Cardiac fibroblast (primary cell): ENCODE data around the gene KATNB1.
"Not testable (repeated sequence)": the region's sequence is repeated elsewhere in the genome, so short reads cannot be mapped to it uniquely, and the experiment has no call there.

ENCODE experiments used
- DNase-seq, 2 donors: peaks; one replicate each; pipeline versions ENCODE4 v3.0.0 to v3.0.0-alpha.2; 2010; ENCODE audit warnings: low read depth in 2 of 2
- H3K4me3 ChIP-seq, 2 donors: replicated peaks in 1 of 2; 1 replicate in 1 of 2; 2 replicates in 1 of 2; pipeline ENCODE4 v1.5.1; 2011; ENCODE audit warnings: low read depth in 2 of 2, low read length in 2 of 2, mild to moderate bottlenecking in 2 of 2, moderate library complexity in 1 of 2
- TF ChIP-seq, protein P1 (sequence below): IDR thresholded peaks from one replicate; pipeline ENCODE4 v1.5.1; 2011; ENCODE audit warnings: low read depth, mild to moderate bottlenecking, low read length, inconsistent platforms

KATNB1 gene

DNA sequence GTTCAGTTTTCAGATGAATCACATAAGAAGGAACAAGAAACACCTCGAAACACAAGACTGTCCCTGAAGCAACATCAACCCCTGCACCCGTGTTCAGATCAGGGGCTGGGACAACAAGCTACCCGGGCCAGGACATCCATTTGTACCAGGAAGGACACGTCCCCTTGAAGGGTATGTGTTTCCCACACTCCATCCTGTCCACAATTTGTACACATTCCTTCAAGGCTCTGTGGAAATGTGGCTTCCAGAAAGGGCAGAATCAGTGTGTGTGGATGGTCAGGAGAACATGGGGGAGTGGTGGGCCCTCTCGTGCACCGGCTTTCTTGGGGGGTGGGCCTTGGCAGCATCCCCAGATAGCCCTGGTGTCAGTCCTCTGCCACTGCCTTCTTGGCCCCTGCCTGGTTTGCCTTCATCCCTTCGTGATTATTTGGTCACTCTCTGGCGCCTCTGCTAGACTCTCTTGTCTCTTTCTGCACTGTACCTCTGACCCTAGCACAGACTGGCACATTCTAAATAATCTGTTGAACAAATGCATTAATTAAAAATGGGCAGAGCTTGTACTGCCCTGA is 56.4 kb downstream of the KATNB1 start:
- H3K4me3 ChIP-seq, result no peak overlapping the region
- TF ChIP-seq, protein P1, sequence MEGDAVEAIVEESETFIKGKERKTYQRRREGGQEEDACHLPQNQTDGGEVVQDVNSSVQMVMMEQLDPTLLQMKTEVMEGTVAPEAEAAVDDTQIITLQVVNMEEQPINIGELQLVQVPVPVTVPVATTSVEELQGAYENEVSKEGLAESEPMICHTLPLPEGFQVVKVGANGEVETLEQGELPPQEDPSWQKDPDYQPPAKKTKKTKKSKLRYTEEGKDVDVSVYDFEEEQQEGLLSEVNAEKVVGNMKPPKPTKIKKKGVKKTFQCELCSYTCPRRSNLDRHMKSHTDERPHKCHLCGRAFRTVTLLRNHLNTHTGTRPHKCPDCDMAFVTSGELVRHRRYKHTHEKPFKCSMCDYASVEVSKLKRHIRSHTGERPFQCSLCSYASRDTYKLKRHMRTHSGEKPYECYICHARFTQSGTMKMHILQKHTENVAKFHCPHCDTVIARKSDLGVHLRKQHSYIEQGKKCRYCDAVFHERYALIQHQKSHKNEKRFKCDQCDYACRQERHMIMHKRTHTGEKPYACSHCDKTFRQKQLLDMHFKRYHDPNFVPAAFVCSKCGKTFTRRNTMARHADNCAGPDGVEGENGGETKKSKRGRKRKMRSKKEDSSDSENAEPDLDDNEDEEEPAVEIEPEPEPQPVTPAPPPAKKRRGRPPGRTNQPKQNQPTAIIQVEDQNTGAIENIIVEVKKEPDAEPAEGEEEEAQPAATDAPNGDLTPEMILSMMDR, result no peak
- DNase-seq, result no peak

DNA sequence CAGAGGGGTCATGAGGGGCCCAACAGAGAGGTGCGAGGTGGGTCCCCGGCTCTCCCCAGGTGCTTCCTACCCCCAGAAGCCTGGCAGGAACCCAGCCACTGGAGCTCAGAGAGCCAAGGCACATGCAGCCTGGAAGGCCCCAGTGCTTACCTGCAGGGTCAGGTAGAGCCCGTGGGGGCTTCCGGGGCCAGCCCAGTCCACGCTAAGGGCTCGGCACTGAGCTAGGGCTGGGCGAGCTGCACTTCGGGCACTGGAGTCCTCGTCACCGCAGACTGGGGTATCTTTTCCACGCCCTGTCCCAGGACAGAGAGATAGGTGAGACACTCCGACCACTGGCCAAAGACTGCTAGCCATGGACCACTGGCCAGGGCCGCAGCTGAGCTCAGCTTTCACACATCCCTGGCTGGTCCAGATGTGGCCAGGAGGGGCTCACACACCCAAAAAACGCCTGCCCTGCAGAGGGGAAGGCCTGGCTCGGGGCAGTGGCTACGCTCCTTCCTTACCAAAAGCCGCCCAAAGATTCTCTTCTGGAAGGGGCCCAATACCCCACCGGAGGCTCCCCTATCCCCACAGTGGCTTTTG is 59.4 kb downstream of the KATNB1 start:
- H3K4me3 ChIP-seq, result no peak overlapping the region
- DNase-seq, result no peak
- TF ChIP-seq, protein P1, result no peak

DNA sequence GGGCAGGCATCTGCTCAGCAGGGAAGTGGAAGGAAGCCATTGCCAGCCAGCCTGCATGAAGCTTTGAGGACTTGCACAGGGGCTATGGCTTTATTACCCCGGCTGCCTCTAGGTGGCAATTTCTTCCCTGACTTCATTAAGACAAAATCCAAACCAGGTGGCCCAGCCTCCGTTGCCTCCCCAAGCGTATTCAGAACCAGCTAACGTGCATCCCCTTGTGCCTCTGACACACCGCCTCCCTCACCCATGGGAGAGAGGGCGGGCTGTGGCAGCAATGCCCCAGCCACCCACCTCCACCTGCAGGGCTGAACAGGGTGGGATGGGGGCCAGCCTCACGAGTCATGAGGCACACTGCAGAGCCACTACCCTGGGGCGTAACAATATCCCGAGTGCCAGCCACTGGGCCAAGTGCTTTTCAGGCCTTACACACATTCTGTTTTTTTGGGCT is 59.9 kb downstream of the KATNB1 start:
- peak; percentile 67 to 70 for DNase-seq

DNA sequence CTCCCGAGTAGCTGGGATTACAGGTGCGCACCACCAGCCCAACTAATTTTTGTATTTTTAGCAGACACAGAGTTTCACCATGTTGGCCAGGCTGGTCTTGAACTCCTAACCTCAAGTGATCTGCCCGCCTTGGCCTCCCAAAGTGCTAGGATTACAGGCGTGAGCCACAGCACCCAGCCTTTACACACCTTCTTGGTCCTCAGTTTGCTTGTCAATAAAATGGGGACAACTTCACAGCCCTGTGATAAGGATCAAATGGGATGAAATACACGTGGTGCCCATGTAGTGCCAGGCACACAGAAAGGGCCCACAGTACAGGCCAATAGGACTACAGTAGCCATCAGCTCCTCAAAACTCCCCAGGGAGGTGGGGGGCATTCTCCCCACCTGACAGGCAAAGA is 60.4 kb downstream of the KATNB1 start:
- DNase-seq, result not testable (repeated sequence)

More for the DNA sequence above, 59.9 kb downstream of the KATNB1 start:
- TF ChIP-seq, protein P1, result peak; percentile 37
- no peak overlapping the region for H3K4me3 ChIP-seq

DNA sequence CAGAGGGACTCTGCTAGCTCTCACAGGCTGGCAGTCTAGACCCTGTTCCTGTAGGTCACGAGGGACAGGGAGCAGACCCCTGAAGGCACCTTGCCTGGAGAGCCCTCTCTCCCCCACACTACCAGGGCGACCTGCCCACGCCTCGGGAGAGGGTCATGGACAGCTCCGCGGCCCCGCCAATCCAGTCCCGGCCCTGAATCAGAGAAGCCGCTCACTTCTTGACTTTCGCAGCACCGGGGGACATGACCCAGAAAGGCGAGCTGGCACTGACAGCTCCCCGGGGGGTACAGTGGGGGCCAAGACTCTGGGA is 61.6 kb downstream of the KATNB1 start:
- no peak overlapping the region for H3K4me3 ChIP-seq

More for the DNA sequence above, 60.4 kb downstream of the KATNB1 start:
- H3K4me3 ChIP-seq, result not testable (repeated sequence)

DNA sequence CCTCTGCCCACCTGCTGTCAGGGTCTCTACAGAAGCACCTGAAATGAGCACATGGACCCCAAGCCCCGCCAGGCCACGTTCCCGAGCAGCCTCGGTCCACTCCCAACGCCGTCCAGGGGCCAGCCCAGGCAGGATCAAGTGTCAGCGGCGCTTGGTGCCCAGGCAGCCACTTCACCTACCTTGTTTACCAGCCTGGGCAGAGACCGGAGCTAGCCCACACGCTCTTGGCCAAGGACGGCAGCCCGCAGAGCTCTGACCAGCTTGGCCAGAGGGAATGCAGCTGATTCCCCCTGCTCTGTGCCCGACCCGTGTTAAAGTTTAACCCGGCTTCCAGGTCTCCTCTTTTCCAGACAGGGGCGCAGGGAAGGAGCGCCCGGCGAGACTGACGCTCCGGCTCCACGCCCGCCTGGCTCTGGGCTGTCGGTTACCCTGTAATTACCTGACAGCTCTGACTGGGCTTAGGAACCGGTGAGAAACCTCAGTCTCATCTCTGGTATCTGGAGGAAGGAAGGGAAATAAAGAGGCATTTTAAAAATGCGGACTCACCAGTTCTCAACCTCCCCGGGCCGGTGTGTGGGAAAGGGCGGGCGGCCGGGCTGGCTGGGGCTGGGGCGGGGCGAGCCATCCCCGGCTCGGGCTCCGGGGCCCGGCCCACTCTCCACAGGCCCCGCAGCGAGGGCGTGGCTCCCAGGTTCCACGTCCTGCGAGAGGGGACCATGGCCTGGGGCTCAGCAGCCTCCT is 62.1 kb downstream of the KATNB1 start:
- DNase-seq, result no peak
- H3K4me3 ChIP-seq, result no peak overlapping the region
- TF ChIP-seq, protein P1, result no peak

More for the DNA sequence above, 61.6 kb downstream of the KATNB1 start:
- no peak for DNase-seq
- TF ChIP-seq, protein P1, result no peak

DNA sequence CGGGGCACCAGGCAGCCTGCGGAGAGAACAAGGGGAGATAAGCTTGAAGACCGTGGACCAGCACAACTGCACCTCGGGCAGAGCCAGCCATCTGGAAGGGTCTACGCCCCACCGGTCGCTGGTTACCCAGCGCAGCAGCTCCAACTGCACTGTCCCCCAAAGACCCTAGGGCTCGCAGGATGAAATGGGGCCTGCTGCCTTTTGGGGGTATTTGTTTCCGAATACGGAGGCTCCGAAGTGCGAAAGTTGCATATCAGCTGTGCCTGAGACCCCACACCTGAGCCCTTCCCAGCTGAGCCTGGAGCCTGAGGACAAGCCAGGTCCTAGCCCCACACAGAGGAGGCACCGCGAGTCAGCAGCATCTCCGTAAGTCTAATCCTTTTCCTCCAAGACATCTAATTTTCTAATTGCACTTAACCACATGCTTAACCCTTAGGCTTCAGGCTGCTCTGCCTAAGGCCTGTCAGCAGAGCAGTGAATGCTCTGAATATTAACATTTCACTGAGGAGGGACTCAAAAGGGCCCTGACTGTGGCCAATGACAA is 62.8 kb downstream of the KATNB1 start:
- TF ChIP-seq, protein P1, result no peak
- H3K4me3 ChIP-seq, result no peak overlapping the region
- no peak for DNase-seq
